Measurements from ENCODE around the gene KRT3.
A peak's percentile ranks its signal among the peaks of the same experiment; 100 is the strongest.
"Not testable (repeated sequence)": the region's sequence is repeated elsewhere in the genome, so short reads cannot be mapped to it uniquely, and the experiment has no call there.

KRT3 gene

DNA sequence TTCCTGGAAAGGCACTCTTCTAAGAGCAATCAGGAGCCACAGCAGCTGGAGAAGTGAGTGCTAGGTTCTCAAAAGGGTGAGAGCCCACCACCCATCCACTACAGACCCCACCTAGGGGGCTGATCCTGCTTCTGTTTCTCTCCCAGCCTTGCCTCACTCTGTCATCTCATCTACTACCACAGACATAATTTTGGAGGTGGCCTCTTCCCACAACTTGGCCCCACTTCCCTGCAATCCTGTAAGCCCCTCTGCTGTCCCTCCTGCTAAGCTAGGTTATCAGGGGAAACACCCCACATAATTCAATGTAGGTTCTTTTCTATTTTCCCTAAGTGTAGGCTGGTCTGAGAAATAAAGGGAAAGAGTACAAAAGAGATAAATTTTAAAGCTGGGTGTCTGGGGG is 35.3 kb downstream of the KRT3 start:
- no peak for DNase-seq (ENCODE audit: low read depth)

DNA sequence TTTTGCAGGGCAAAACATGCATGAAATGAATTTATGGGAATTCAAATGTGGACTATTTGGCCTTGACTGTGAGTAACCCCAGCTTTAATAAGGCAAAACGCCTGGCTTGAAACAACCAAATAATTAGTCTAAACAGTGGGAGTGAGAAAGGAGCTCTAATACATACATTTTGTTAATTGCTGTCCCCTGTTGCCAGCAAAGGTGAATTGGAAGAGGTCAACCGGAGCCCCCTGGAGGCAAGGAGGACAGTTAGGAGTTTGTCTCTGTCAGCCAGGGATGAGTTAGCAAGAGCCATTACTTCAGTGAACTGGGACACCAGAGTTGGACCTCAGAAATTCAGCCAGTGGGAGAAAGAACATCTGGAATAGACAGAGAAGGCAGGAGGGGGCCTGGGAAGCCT is 36.2 kb downstream of the KRT3 start:
- no peak for DNase-seq (ENCODE audit: low read depth)

DNA sequence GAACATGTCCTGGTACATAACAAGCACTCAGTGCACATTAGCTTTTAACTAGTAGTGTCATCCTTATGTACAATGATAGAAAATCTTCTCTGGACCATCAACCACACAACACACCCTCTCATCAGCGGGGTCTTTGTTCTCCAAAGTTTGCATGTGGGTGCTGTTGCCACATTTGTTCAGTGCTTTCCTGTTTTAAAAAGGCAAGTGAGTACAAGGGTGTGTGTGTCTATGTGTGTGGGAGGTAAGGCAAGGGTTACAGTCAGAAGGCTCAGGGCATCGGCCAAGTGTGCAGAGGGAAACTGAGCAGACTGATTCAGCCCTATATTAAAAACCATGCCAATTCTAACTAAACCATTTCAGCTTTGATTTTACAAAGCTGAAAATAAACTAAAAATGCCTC is 36.7 kb downstream of the KRT3 start:
- no peak for DNase-seq (ENCODE audit: low read depth)

DNA sequence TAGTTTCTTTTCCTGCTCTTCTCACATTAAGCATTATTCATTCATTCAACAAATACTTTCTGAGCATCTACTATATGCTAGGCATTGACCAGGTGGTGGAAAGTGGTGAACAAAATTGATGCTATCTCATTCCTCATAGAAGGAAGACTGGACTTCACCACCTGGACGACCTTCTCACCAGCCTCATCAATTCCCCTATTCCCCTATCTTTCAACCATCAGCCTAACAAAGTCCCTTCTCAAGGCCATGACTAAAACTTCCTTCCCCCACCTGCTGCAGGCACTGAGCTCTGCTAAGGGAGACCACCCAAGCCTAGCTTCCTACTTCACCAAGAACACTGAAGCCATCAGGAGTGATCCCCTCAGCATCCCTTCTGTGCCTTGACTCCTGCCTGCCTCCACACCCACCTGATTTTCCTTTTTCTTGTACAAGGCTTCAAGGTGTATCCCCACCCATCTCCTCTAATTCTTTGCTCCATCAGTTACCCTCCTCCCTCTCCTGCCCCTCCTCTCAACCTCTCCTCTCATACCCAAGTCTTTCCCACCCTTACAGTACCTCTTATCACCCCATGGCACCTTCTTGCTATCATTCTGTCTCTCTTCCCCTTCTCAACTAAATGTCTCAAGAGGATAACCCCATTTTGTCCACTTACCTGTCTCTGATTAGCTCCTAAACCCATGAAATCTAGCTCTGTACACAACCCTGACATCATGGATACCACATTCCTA is 38.3 kb downstream of the KRT3 start:
- no peak for DNase-seq (ENCODE audit: low read depth)

DNA sequence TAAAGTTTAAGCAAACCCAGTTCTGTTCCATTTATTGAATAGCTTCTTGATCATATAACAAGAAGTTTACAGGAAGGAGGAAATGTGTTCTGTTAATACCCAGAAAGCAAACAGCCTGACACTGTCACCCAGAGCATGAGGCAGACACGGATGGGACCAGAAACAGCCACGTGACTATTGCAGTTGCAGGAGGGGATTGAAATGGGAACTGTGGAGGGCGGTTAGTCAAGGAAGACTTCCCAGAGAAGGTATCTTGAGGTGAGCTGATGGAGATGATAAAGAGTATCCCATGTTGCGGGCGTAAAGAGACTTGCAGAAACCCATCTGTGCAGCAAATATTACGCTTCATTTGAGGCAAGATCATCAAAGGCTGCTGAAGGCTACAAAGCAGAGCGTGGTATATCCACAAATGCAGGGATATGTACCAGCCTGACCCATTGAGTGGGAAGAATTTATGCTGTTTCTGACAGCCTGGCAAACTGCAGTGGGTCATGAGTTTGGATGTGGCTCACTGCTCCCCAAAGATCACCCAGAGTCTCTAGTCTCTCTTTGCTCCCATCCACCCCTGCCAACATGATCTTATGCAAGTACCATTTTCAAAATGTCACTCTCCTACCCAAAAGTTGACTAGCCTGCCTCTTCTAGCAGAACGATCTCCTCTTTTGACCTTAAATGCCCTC is 39.5 kb downstream of the KRT3 start:
- no peak for DNase-seq (ENCODE audit: low read depth)

DNA sequence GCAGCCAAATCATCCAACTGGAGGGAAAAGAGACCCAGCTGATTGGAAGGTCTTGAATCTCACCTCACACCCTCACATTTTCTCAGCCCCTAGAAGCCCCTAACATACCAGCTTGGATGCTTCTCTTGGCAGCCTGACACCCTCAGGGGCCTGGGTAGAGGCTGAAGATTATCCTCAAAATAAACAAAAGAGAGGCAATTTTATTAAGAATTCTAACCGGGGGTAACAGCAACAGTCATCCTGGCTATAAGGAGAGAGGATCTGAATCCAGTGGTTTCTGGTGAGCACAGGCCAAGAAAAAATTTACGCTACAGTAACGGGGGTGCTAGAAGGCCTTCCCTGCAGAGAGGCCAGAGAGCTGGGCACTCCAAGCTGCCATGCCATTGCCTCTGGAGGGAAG is 40.4 kb downstream of the KRT3 start:
- DNase-seq (ENCODE audit: low read depth): no peak

DNA sequence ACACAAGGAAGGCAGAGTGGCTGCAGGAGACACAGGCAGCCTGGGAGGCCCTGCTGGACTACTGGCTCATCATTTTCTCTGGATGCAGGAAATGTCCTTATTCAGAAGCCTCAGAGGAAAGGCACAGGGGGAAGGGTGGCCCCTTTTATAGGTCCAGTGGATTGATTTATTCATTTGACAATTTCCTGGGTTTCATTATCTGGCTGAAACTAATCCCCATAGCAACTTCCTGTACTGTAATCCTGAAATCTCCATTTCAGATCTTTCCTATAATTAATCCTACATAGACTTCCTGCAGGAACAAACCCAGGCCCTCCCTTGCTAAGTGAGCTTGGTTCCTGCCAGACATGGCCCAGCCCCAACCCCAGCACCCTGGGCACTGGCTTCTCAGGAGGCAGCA is 41.8 kb downstream of the KRT3 start:
- no peak for DNase-seq (ENCODE audit: low read depth)

DNA sequence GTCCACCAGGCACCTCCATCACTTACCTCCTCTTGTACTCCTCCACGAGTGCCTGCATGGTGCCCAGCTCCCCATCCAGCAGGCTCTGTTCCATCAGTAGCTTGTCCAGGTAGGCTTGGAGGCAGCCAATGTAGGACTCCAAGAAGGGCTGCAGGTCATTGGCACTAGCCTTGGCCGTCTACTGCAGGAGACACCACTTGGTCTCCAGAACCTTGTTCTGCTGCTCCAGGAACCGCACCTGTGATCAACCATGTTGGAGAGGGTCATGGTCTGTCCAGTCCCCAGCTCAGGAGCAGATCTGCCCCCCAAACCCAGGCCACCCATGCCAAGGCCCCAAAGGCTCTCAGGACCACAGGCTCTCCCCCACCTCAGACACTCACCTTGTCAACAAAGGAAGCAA is 42.6 kb downstream of the KRT3 start:
- DNase-seq (ENCODE audit: low read depth): no peak

DNA sequence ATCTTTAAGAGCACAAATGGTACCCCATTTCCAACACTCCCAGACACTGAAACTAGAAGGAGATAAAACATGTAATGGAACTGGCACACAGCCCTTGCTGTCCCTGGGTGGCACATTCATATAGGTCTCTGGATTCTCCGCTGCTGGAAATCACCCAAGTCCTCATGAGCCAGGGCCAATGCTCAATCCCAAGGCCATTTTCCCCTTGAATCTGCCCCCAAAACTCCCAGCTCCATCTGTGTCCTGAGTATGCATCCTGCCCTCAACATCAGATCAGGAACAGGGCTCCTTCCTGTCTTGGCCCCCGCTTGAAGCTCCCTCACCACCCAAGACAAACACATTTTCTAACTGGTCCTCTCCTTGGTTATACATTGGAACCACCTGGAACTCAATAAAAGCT is 43.4 kb downstream of the KRT3 start:
- DNase-seq (ENCODE audit: low read depth): no peak

DNA sequence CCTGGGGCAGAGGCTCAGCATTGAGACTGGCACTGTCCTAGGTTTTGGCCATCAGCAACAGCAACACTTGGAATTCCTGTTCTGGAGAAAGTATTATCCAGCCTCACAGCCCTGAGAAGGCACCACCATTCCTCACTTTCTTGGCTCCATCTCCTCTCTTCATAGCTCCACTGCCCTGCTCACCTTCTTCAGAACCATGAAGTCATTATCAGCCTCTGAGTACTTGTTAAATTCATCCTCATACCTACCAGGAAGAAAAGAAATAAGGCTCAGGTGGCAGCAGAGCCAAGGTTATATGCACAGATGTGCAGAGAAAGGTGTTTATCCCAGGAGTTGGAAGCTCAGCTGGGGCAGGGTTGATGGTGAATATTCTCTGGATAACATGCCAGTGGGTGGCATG is 44.1 kb downstream of the KRT3 start:
- no peak for DNase-seq (ENCODE audit: low read depth)

DNA sequence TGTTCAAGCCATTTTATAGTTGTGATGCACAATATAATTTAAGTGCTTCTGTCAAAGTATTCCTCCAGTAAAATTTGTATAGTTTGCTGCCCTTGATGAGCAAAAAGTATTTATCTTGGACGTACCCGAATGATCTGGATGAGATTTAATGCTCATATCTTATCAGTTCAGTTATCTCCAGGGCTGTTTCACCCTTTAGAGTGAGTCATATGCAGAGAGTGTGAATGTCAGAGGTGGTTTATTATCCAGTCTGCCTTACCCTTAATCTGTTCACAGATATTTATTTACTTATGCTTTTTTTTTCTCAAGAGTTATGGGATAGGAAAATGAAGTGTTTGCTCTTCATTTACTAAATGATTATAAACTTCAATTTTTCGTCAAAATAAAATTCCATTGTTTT is 45.4 kb downstream of the KRT3 start:
- not testable (repeated sequence) for DNase-seq (ENCODE audit: low read depth)

DNA sequence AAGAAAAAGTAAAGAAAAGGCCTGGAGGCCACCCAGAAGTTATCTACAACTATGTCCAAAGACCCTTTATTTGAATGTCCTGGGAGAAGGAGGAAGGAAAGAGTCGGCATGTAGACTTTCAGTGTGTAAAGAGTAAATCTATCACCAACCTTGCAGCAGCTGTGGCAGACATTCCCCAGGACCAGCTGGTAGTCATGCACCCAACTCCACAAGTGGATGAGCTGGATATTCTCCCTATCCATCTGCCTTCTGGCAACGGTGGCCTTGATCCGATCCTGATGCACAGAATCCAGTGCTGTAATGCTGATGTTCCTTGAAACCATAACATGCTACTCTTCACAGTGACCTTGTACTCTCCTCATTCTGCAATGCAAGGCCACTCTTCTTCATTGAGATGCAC is 46.1 kb downstream of the KRT3 start:
- no peak for DNase-seq (ENCODE audit: low read depth)

DNA sequence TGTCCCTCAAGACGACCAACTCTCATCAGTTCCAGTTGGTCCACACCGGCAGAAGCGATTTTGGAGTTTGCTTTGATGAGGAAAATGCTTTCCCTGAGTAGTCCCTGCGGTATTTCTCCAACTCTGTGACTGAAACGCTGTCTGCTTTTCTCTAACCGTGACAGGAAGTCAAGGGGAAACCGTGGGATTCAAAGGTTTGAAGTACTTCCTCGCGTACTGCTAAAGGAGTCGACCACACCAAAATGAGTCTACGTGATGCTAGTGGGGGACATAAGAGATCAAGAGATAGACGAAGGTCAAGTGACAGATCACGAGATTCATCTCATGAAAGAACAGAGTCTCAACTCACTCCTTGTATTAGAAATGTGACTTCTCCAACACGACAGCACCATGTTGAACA is 47.3 kb downstream of the KRT3 start:
- no peak for DNase-seq (ENCODE audit: low read depth)

DNA sequence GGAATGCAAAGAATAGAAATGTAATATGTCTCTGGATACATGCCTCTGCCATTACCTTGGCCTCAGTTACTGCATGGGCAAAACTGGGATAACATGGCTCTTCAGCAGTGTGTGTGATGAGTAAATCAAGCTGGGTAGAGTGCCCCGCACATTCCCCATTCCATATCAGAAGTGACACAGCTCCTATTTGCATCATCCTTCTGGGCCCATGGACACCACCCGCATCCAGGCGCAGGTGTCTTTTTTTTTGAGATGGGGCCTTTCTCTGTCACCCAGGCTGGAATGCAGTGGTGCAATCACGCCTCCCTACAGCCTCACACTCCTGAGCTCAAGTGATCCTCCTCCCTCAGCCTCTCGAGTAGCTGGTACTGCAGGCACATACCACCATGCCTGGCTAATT is 50.4 kb downstream of the KRT3 start:
- no peak for DNase-seq (ENCODE audit: low read depth)

DNA sequence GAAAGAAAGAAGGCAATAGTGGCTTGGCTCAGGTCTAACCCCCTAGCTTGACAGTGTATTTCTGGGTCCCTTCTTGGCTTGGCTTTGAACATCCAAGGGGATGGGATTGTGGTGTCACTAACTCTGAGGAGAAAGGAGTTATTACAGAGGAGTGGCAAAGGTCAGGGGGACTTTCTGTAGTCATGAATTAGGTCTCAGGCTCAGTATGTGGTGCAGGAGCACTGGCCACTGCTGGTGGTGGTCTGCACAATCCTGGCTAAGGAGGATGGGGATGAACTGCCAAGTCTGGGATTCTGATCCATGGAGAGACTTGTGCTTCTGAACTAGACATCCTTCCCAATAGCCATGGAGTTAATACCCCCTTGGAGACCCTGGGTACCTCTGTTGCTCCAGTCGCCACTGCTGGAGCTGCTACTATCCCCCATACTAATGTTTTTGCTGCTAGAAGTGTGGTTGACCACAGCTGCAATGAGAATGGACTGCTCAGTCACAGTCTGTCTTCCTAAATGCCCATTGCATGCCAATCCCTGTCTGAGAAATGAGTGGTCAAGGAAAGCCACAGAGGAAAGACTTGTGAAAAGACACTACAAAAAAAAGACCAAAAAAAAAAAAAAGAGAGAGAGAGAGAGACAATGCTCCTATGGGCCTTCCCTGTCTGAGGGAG is 51.3 kb downstream of the KRT3 start:
- no peak for DNase-seq (ENCODE audit: low read depth)

DNA sequence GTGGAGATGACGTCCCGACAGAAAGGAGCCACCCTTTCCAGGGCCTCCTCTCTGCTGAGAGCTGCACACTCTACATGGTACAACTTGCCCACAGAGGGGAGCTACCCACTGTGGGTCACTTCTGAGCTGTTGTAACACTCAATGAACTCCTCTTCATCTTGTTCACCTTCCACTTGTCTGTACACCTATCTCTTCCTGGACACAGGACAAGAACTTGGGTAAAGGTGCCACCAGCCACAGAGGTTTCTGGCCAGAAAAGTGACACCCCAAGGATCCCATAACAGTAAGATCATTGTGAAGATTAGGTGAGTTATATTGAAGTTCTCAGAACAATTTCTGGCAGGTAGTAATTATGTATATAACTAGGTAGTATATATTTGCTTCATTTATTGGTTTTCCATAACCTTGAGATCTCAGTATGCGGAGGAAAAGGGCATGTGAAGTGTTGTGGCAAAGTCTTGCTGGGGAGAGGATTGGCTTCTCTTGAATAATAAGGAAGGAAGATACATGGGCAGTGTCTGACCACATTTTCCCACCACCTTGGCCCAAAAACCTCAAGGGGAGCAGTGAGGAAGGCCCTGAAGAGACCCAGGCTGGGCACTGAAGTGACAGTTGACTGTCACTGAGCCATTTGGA is 53.0 kb downstream of the KRT3 start:
- no peak for DNase-seq (ENCODE audit: low read depth)

DNA sequence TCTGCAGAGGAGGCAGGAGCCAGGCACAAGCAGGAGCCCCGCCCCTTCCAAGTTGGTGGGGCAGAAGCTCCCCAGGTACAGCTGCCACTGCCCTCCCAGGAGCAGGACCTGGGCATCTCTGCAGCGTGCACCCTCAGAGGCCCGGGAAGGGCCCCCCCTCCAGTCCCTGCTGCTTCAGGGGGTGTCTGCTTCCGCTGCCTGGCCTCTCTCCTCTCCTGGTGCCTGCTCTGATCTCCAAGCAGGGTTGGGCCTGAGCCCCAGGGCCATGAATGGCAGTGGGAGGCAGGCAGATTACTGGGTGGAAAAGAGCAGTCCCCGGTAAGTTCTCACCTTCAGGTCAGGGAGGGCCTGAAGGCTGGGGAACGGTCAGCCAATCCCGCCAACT is 53.7 kb downstream of the KRT3 start:
- DNase-seq (ENCODE audit: low read depth): no peak

DNA sequence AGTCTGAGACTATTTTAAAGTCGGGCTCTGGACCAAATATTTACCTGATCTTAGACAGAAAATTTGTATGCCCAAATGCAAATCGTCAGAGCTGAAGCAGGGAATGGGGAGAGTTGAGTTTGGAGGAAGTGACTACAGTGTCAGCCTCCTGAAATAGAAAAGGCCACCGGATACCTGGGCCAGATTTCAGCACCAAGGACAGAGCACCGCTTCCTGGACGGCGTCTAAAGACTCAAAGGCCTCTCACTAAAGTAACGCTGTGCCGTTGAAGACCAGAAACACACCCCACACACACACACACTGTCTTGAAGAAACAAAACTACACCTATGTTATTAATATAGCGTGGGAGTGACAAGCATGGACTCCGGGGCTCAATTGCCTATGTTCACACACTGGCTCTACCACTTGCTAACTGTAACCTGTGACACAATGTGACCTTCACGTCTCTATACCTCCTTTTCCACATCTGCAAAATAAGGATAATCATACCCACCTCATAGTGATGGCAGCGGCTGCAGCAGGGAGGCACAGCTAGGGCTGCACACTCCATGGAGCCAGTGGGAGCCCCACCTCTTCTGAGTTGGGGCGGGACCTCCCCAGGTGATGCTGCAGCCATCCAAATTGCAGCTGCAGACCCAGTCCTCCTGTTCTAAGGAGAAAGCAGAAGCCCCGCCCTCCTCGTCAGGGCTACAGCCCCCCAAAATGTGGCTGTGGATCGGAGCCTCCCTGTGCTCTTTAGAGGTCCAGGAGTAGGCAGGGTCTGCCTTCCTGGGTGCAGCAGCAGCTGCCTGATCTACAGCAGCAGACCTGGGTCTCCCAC is 54.3 kb downstream of the KRT3 start:
- peak; percentile 18 for DNase-seq (ENCODE audit: low read depth)

DNA sequence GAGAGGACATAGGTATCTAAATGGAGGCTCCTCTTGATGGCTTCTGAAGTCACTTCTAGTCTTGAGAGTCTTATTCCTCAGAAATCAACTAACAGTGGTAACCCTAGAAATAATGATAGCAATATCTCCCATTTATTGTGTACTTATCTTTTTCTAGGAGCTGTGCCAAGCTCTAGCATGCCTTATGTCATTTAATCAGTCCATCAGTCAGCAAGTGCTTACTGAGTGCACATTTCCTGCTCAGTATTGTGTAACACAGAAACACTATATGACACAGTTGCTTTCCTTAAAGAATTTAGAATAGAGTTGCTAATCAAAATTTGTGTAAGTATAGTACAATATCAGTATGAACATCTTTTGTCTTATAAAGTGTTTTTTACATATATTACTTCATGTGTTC is 55.3 kb downstream of the KRT3 start:
- no peak for DNase-seq (ENCODE audit: low read depth)

DNA sequence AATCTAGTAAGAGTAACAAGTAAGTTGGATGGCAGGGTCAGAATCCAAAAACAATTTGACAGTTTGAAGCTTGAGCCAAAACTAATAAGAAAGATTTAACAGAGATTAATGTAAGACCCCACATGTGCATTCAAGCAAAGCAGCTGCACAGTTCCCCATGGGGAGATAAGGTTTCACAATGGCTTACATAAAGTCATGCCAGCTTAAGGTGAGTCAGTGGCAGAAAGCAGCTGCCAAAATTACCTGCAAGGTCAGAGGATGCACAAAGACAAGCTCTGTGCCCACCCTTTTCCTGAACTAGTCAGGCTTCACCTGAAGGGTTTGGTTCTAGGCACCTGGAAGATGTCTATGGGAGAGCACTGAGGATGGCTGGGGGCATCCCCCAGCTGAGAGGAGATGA is 56.0 kb downstream of the KRT3 start:
- no peak for DNase-seq (ENCODE audit: low read depth)

All from GM04504 (cell line).